K562 (cell line): ENCODE data around the gene NIPAL3. TPM values are rescaled to one million over a fixed set of nuclear protein-coding genes. Genes with fewer than 3 reads are reported as not detected.
A peak's percentile ranks its signal among the peaks of the same experiment; 100 is the strongest.

Source experiments
- ATAC-seq: fragments of 200-7000 bp; cut with Tn5 transposase; 3 replicates; pipeline ENCODE4 v1.9.1; 2020; ENCODE audit warnings: moderate library complexity
- BruUV-seq: library from RNA; stranded (reverse); fragments of 400-500 nt; replicated peaks from 2 replicates; lab custom pipeline; 2021; lab: Mats Ljungman, UMichigan
- CTCF ChIA-PET: fragments of 300-600 bp; formaldehyde crosslinking; extraction: SDS; loops from one replicate; lab custom pipeline; 2021; ENCODE audit warnings: low intra/inter-chr PET ratio; lab: Yijun Ruan, JAX
- POLR2A ChIA-PET: fragments of 300-600, 350-650 bp; sonication (Branson Sonifier 250); formaldehyde crosslinking; extraction: SDS; loops from one replicate; lab custom pipeline; 2021; ENCODE audit warnings: antibody characterized with exemption, inconsistent platforms; lab: Yijun Ruan, JAX
- DNase-seq, 4 experiments: peaks; one replicate each; pipeline versions ENCODE4 v3.0.0 to v3.0.0-alpha.2; 2011 to 2018; ENCODE audit warnings: low spot score in 3 of 4, mixed read lengths in 3 of 4; ENCODE audit errors: extremely low read depth in 1 of 4
- FAIRE-seq: peaks from 2 replicates; lab custom pipeline; 2011; peaks lifted over from hg19 to GRCh38; lab: Jason Lieb, UNC
- H2AFZ ChIP-seq: 2 replicates; pipeline ENCODE4 v1.6.0; 2011; ENCODE audit warnings: low read depth, low read length, control low read depth, inconsistent platforms
- H3K27ac ChIP-seq: fragments of 200-600 bp; 3 replicates; pipeline ENCODE4 v1.8.0; 2011; ENCODE audit warnings: low read depth, mild to moderate bottlenecking, control low read depth, inconsistent platforms, low read length, moderate library complexity, mixed read lengths; ENCODE audit errors: extremely low read depth
- H3K27me3 ChIP-seq, 2 experiments: fragments of 300-600 bp in 1 of 2; 2 replicates in 1 of 2; 3 replicates in 1 of 2; pipeline versions ENCODE4 v1.6.0 to v1.8.0; 2011; ENCODE audit warnings: inconsistent platforms in 2 of 2, low read length in 2 of 2, mild to moderate bottlenecking in 1 of 2, mixed read lengths in 1 of 2, moderate library complexity in 1 of 2; ENCODE audit not compliant: control insufficient read depth in 2 of 2, insufficient read depth in 2 of 2
- H3K36me3 ChIP-seq: fragments of 300-600 bp; 3 replicates; pipeline ENCODE4 v1.8.0; 2011; ENCODE audit warnings: mild to moderate bottlenecking, low read length, inconsistent platforms; ENCODE audit not compliant: control insufficient read depth, insufficient read depth
- H3K4me1 ChIP-seq, 2 experiments: fragments of 200-600 bp in 1 of 2; replicated peaks in 1 of 2; 2 replicates in 1 of 2; 3 replicates in 1 of 2; pipeline versions ENCODE4 v1.5.1 to v1.8.0; 2011; ENCODE audit warnings: inconsistent platforms in 2 of 2, low read length in 2 of 2, mild to moderate bottlenecking in 1 of 2, mixed read lengths in 1 of 2, moderate library complexity in 1 of 2; ENCODE audit not compliant: control insufficient read depth in 2 of 2, insufficient read depth in 2 of 2
- H3K4me2 ChIP-seq: 2 replicates; pipeline ENCODE4 v1.6.1; 2011; ENCODE audit warnings: low read length, control low read depth, inconsistent platforms, mixed read lengths; ENCODE audit not compliant: insufficient read depth
- H3K4me3 ChIP-seq: fragments of 200-600 bp; sonication (generic), shearing (Covaris generic); 2 replicates; pipeline ENCODE4 v1.5.1; 2016; ENCODE audit warnings: control low read depth, inconsistent platforms
- H3K79me2 ChIP-seq: fragments of 200-600 bp; 3 replicates; pipeline ENCODE4 v1.8.0; 2011; ENCODE audit warnings: low read length, inconsistent platforms; ENCODE audit not compliant: control insufficient read depth, insufficient read depth
- H3K9ac ChIP-seq, 2 experiments: 2 replicates each; pipeline versions ENCODE4 v1.6.0 to v1.6.1; 2011; ENCODE audit warnings: low read depth in 2 of 2, low read length in 2 of 2, control low read depth in 1 of 2, inconsistent platforms in 1 of 2, mild to moderate bottlenecking in 1 of 2, mixed read lengths in 1 of 2; ENCODE audit not compliant: insufficient read depth in 1 of 2
- H3K9me1 ChIP-seq: one replicate; pipeline ENCODE4 v1.6.0; 2011; ENCODE audit warnings: inconsistent platforms, mild to moderate bottlenecking, low read length, moderate library complexity; ENCODE audit not compliant: control insufficient read depth, insufficient read depth
- H3K9me3 ChIP-seq: replicated peaks from 2 replicates; pipeline ENCODE4 v1.5.1; 2011; ENCODE audit warnings: low read depth, low read length, inconsistent platforms; ENCODE audit not compliant: control insufficient read depth, insufficient read depth
- H4K20me1 ChIP-seq: replicated peaks from 2 replicates; pipeline ENCODE4 v1.6.1; 2011; ENCODE audit warnings: low read length, inconsistent platforms, mixed read lengths; ENCODE audit not compliant: control insufficient read depth, insufficient read depth
- CEBPB ChIP-seq: fragments of 450-650 bp; IDR thresholded peaks from 2 replicates; pipeline ENCODE4 v1.6.1; 2016; ENCODE audit warnings: missing genetic modification characterization, missing compliant biosample characterization
- ETV1 ChIP-seq: fragments of 450-650 bp; conservative IDR thresholded peaks from 2 replicates; pipeline ENCODE4 v1.6.1; 2016; ENCODE audit warnings: missing genetic modification characterization, control low read depth, low read depth, missing compliant biosample characterization
- TRIM24 ChIP-seq, 2 experiments: fragments of 450-650 bp; IDR thresholded peaks; 2 replicates each; pipeline ENCODE4 v1.6.1; 2016
- ZC3H11A ChIP-seq: IDR thresholded peaks from 2 replicates; pipeline ENCODE4 v1.6.1; 2012; ENCODE audit warnings: low read depth, low read length, improper control_type of control experiment
- ZNF217 ChIP-seq: sonication (generic); formaldehyde crosslinking; IDR thresholded peaks from 2 replicates; pipeline ENCODE4 v1.8.0; 2022; ENCODE audit warnings: mild to moderate bottlenecking, missing genetic modification reagents
- ZNF764 ChIP-seq: fragments of 250-450 bp; sonication (Bioruptor Pico); IDR thresholded peaks from 2 replicates; pipeline ENCODE4 v1.4.0; 2020; ENCODE audit warnings: low read depth, mild to moderate bottlenecking, moderate library complexity
- WGBS: fragments of 100-300 bp; shearing (Covaris generic); methylation state at CpG from one replicate; pipeline ENCODE4 v1.1.6; 2016; ENCODE audit warnings: low coverage, mixed read lengths; ENCODE audit not compliant: insufficient coverage; ENCODE audit errors: missing lambda C conversion rate; 5-methylcytosine and 5-hydroxymethylcytosine counted together
- in situ Hi-C: fragments of 300-500 bp; cut with MboI; formaldehyde crosslinking; loops from 4 replicates; pipeline ENCODE4 v1.15.0; 2018; ENCODE audit warnings: inconsistent platforms, mixed read lengths
- intact Hi-C: fragments of 100-400 bp; cut with micrococcal nuclease; formaldehyde crosslinking; loops from 2 replicates; pipeline ENCODE4 v1.14.2; 2022
- polyA plus RNA-seq, 8 experiments: library from polyadenylated mRNA; depleted of rRNA in 4 of 8; stranded (reverse) in 5 of 8; unstranded in 3 of 8; fragments of >200 nt; fragmentation: Nextera tagmentation in 2 of 8; fragmentation: Illumina TruSeq in 1 of 8; extraction: Ambion mirVana in 2 of 8; extraction: Trizol in 1 of 8; gene quantifications; 2 replicates each; pipeline versions ENCODE4 v1.2.1 to v1.2.3, GENCODE V29; 2011 to 2014; ENCODE audit warnings: inconsistent platforms in 1 of 8, missing spikeins in 1 of 8
- total RNA-seq, 7 experiments: library from RNA; depleted of rRNA in 6 of 7; stranded (reverse); fragments of >200 nt in 6 of 7; fragmentation: Illumina TruSeq in 2 of 7; extraction: Trizol in 2 of 7; gene quantifications; 2 replicates each; pipeline versions ENCODE4 v1.2.1 to v1.2.3, GENCODE V29; 2011 to 2021; ENCODE audit warnings: low replicate concordance in 1 of 7
- TF ChIP-seq, protein P1 (sequence below): sonication (generic); IDR thresholded peaks from 2 replicates; pipeline ENCODE4 v1.6.1; 2016
- TF ChIP-seq, protein P2 (sequence below): fragments of 250-450 bp; sonication (Bioruptor Pico); IDR thresholded peaks from 2 replicates; pipeline ENCODE4 v1.4.0; 2020; ENCODE audit warnings: mild to moderate bottlenecking, moderate library complexity
- TF ChIP-seq, protein P3 (sequence below): fragments of 450-650 bp; formaldehyde crosslinking; IDR thresholded peaks from 2 replicates; pipeline ENCODE4 v1.4.0; 2022; ENCODE audit warnings: missing genetic modification characterization
- TF ChIP-seq, protein P4 (sequence below): fragments of 250-450 bp; sonication (Bioruptor Pico); IDR thresholded peaks from 2 replicates; pipeline ENCODE4 v1.6.1; 2021; ENCODE audit warnings: mild to moderate bottlenecking
- TF ChIP-seq, protein P5 (sequence below): sonication (generic); formaldehyde crosslinking; IDR thresholded peaks from 2 replicates; pipeline ENCODE4 v1.8.1; 2022; ENCODE audit warnings: missing genetic modification reagents

NIPAL3 gene
- total and polyA plus RNA-seq, 9 of the 15 experiments (the other 6 are each of a cell fraction or from before 2014, with no cell fraction given) = 10.5 to 26.3 (median 16.0) TPM

DNA sequence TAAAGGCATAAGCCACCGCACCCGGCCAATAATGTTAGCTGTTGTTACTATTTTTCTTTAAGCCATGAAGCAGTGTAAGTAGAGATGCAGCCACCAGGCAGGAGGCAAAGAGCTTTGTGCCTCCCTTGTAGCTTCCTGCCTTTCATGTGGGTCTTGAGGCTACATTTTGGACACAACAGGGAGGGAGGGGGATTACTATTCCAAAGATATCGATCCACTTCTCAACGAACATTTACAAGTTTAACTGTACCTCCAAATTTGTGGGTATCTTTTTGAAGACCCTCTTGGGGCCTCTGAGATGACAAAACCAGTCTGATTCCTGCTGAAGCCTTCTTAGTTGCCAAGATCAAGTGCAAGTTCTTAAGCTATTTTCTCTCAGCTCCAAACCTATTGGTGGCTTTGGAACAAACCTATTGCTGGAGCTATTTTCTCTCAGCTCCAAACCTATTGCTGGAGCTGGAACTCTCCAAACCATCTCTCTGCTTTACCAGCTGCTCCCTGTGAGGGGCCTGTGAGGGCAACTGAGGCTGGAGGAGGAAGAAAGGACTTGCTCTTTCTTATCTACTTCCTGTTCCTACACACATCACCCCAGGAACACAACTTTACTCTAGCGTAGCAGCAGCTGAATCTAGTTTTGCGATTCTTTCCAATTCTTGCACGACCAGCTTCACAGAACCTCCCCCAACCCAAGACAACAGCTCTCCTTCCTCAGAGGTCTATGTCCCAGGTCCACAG, 70.9 kb downstream of the NIPAL3 start (continued):
- TF ChIP-seq, protein P1, sequence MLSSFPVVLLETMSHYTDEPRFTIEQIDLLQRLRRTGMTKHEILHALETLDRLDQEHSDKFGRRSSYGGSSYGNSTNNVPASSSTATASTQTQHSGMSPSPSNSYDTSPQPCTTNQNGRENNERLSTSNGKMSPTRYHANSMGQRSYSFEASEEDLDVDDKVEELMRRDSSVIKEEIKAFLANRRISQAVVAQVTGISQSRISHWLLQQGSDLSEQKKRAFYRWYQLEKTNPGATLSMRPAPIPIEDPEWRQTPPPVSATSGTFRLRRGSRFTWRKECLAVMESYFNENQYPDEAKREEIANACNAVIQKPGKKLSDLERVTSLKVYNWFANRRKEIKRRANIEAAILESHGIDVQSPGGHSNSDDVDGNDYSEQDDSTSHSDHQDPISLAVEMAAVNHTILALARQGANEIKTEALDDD = no peak
- no peak for TF ChIP-seq ZNF217 (CRISPR knock-in tag)
- TF ChIP-seq ZNF764 = no peak
- TF ChIP-seq, protein P2, sequence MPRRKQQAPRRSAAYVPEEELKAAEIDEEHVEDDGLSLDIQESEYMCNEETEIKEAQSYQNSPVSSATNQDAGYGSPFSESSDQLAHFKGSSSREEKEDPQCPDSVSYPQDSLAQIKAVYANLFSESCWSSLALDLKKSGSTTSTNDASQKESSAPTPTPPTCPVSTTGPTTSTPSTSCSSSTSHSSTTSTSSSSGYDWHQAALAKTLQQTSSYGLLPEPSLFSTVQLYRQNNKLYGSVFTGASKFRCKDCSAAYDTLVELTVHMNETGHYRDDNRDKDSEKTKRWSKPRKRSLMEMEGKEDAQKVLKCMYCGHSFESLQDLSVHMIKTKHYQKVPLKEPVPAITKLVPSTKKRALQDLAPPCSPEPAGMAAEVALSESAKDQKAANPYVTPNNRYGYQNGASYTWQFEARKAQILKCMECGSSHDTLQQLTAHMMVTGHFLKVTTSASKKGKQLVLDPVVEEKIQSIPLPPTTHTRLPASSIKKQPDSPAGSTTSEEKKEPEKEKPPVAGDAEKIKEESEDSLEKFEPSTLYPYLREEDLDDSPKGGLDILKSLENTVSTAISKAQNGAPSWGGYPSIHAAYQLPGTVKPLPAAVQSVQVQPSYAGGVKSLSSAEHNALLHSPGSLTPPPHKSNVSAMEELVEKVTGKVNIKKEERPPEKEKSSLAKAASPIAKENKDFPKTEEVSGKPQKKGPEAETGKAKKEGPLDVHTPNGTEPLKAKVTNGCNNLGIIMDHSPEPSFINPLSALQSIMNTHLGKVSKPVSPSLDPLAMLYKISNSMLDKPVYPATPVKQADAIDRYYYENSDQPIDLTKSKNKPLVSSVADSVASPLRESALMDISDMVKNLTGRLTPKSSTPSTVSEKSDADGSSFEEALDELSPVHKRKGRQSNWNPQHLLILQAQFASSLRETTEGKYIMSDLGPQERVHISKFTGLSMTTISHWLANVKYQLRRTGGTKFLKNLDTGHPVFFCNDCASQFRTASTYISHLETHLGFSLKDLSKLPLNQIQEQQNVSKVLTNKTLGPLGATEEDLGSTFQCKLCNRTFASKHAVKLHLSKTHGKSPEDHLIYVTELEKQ (CRISPR knock-in tag) = no peak

DNA sequence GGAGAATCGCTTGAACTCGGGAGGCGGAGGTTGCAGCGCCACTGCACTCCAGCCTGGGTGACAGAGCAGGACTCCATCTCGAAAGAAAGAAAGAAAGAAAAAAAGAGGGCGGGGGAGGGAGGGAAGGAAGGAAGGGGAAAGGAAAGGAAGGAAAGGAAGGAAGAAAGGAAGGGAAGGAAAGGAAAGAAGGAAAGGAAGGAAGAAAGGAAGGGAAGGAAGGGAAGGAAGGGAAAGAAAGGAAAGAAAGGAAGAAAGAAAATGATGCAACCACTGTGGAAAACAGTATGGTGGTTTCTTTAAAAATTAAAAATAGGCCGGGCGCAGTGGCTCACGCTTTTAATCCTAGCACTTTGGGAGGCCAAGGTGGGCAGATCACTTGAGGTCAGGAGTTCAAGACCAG, 71.9 kb downstream of the NIPAL3 start:
- WGBS = 25% methylated on average over 7 of the region's 9 CpGs
- ATAC-seq (no peak), FAIRE-seq (no peak), DNase-seq (no peak)
- Histone ChIP-seq H3K4me2 (no peak overlapping the region), H2AFZ (no peak overlapping the region), H3K79me2 (no peaks in the 10 kb centered on the region), H3K27ac (no peak overlapping the region), H3K9me3 (peaks cover 15% of the 10 kb centered on the region), H3K27me3 (peaks cover 1% of the 10 kb centered on the region in 2 experiments; a peak in 3 of 5 replicates), H3K36me3 (no peaks in the 10 kb centered on the region), H3K9me1 (no peaks in the 10 kb centered on the region), H3K4me3 (no peak overlapping the region), H3K9ac (no peak overlapping the region), H4K20me1 (no peaks in the 10 kb centered on the region), H3K4me1 (no peaks in the 10 kb centered on the region; a peak in 1 of 5 replicates)
- intact Hi-C loops (loop anchor here (5.0 kb wide), 1 partner anchor 40 kb away; no protein-coding TSS in a partner anchor), in situ Hi-C loops (no loop called here)
- POLR2A ChIA-PET = interaction anchor here (0.6 to 1.8 kb wide), 2 partner anchors 10 to 504 kb away, joined by 3 to 8 read pairs; no protein-coding TSS in a partner anchor
- CTCF ChIA-PET = no interaction called here
- no TSS peak for BruUV-seq
- TF ChIP-seq, protein P3, sequence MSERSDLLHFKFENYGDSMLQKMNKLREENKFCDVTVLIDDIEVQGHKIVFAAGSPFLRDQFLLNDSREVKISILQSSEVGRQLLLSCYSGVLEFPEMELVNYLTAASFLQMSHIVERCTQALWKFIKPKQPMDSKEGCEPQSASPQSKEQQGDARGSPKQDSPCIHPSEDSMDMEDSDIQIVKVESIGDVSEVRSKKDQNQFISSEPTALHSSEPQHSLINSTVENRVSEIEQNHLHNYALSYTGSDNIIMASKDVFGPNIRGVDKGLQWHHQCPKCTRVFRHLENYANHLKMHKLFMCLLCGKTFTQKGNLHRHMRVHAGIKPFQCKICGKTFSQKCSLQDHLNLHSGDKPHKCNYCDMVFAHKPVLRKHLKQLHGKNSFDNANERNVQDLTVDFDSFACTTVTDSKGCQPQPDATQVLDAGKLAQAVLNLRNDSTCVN = no peak
- TF ChIP-seq TRIM24 (IDR thresholded peaks at IDR 0.05) = 0 out of 4 replicates have a peak, but pooled peaks of 1 of the 2 experiments have one; percentile 15
- no peak for TF ChIP-seq ZC3H11A
- no peak for TF ChIP-seq ETV1
- TF ChIP-seq, protein P4, sequence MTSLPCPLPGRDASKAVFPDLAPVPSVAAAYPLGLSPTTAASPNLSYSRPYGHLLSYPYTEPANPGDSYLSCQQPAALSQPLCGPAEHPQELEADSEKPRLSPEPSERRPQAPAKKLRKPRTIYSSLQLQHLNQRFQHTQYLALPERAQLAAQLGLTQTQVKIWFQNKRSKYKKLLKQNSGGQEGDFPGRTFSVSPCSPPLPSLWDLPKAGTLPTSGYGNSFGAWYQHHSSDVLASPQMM = no peak
- no peak for TF ChIP-seq CEBPB (tag)
- TF ChIP-seq, protein P5, sequence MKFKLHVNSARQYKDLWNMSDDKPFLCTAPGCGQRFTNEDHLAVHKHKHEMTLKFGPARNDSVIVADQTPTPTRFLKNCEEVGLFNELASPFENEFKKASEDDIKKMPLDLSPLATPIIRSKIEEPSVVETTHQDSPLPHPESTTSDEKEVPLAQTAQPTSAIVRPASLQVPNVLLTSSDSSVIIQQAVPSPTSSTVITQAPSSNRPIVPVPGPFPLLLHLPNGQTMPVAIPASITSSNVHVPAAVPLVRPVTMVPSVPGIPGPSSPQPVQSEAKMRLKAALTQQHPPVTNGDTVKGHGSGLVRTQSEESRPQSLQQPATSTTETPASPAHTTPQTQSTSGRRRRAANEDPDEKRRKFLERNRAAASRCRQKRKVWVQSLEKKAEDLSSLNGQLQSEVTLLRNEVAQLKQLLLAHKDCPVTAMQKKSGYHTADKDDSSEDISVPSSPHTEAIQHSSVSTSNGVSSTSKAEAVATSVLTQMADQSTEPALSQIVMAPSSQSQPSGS = no peak
